ENCODE measurements around the gene G0S2.
"Not testable (repeated sequence)": the region's sequence is repeated elsewhere in the genome, so short reads cannot be mapped to it uniquely, and the experiment has no call there.

The G0S2 gene

DNA sequence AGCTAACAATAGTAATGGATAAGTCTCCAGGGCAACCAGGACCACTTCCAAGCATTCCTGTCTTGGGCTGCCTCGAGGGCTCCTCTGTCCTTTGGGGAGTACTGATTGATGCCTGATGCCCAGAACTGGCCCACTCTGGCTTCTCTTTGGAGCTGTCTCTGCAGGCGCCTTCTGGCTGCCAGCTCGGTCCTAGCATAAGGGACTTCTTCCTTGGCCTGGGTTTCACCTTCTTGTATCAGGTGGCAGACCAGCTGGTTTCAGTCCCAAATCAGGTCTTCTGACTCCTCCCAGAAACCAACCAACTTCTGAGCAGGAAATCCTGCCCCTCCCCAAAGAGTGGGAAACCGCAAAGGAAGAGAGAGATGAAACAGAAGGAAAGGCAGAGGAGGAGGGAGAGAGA, 10.6 kb downstream of the G0S2 start:
- DNase-seq, result no peak

DNA sequence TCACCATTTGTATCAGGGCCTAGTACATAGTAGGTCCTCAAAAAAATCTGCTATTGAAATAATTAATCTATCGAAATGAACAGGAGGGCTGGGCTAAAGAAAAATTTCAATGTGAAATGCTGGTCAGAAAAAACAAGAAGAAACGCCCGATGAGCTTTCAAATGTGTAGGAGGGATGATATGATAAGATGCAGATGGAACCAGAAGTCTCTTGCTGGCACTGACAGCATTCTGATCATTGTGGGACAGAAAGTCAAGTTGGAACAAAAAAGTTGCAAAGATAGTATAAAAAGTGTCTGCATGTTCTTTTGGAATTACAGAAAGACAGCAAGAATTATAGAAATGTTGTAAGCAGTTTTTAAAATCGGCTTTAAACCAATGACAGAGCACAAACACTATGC, 11.1 kb downstream of the G0S2 start:
- DNase-seq, result no peak

DNA sequence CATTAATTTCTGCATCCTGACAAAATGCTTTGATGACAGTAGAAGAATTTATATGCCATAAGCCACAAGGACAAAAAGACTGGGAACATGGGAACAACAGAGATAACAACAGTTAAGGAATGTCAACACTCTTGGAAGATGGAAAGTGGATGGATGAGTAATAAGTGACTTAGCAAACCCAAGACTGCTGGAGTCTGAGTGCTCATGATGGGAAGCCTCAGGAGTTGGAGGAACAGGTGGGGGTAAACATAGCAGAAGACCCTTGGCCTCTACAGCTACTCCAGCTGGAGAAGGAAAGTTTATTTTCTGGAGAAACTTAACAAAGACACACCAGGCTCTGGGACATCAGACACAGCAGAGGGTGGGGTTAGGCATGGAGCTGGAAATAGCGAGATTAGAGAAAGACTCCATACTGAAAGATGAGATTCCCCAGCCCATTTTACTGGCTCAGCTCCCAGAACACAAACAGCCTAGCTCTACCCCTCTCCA, 13.6 kb downstream of the G0S2 start:
- DNase-seq, result no peak

DNA sequence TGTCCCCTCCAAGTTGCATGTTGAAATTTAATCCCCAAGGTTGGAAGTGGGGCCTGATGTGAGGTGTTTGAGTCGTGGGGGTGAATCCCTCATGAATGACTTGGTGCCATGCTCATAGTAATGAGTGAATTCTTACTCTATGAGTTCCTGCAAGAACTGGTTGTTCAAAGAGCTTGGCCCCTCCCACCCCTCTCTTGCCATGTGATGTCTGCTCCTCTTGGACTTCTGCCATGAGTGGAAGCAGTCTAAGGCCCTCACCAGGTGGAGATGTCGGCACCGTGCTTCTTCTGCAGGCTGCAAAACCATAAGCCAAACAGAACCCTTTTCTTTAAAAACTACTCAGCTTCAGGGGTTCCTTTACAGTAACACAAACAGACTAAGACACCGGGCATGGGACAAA, 14.3 kb downstream of the G0S2 start:
- DNase-seq, result no peak

DNA sequence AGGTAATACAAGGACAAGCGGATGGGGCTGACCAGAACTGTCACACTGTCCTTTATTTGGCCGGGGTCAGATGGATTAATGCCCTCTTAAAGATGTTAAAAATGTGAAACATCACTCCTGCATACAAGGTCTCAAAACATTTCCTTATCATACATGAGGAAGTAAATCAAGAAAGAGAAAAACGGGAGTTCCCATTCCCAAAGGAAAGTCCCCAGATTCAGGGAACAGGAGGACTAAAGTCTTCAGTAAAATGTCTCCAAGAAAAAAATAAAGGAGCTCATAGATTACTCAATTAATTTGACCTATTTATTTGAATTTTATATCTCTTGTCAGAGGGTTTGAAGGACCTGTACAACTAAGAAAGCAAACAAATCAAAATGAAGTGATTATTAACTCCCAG, 16.0 kb downstream of the G0S2 start:
- DNase-seq, result no peak

DNA sequence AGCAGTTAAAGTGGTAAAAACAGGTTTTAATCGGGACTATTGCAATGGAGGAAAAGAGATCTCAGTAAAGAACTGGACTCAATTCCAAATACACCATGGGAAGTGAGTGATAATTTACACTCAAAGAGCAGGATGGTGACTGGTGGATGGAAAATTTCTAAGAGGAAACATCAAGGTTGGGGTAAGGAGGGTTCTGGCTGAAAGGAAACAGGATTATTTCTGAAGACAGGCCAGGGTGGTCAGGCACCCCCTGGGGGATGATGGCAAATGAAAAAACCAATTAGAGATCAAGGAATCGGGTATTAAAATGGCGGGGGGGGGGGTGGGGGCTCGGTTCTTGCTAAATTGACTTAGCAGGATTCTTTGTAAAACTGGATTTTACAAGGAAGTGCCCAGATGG, 17.1 kb downstream of the G0S2 start:
- no peak for DNase-seq

DNA sequence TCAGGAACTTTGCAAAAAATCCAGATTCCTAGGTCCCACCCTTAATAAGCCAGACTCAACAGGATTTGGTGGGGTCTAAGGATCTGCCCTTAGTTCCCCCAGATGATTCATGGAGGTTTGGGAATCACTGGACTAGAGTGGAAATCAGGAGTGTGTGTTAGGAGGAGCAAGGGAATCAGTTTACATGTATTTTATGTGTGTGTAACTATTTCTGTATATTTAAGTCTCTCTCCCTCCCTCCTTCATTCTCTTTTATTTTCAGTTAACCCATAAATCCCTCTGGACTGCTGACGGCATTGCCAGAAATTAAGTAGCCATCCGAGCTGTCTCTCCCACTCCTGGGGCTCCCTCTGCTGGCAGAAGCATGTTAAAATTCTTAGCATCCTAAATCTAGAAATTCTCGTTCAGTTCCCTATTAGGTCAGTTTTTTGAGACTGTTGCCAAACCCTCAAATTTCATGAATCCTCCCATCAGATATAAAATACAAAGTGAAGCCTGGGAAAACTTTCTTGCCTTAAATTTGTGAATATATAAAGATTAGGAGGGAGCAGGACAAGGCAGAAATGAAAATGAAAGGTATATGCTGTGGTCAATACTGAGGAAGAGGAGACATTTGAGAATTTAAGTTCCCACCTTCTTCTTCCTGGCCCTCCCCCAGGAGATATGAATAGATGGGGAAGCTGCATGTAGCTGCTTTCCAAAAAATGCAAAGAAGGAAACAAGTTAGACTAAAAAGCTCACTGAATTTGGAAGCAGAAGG, 17.7 kb downstream of the G0S2 start:
- peak; percentile 85 for DNase-seq

DNA sequence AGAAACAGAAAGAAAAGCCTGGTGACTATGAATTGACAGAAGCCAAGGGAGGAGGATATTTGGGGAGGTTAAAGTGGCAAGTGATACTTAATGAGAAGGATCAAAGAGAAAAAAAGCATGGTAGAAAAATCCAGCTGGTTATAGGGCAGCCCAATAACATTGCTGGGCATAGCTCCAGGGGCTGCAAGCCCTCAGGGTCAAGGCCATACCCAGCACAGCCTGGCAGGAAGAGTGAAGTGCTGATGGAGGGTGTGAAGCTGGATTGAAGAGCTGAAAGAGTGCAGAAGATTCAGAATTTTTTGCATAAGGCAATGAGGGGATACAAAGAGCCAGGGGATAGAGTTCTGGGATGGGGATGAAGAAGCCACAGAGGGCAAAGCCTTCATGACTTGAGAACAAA, 21.5 kb downstream of the G0S2 start:
- no peak for DNase-seq

DNA sequence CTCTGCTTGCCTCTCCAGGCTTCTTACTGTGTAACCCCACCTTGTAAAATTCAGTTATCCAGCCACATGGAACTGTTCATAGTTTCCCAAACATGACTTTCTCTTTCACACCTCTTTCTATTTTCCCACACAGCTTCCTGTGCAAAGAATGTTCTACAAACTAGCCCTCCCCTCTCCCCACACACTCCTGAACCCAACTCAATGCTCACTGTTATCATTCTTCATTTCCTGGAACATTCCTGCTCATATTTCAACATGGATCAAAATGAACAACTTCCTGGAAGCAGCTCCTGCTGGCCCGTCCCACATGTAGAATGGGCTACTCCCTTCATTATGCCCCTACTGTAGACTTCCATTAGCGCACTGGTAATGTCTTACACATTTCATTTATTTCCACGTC, 21.9 kb downstream of the G0S2 start:
- DNase-seq, result no peak

DNA sequence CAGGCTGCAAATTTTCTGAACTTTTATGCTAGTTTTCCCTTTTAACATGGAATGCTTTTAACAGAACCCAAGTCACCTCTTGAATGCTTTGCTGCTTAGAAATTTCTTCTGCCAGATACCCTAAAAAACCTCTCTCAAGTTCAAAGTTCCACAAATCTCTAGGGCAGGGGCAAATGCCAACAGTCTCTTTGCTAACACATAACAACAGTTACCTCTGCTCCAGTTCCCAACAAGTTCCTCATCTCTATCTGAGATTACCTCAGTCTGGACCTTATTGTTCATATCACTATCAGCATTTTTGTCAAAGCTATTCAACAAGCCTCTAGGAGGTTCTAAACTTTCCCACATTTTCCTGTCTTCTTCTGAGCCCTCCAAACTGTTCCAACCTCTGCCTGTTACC, 25.5 kb downstream of the G0S2 start:
- not testable (repeated sequence) for DNase-seq

DNA sequence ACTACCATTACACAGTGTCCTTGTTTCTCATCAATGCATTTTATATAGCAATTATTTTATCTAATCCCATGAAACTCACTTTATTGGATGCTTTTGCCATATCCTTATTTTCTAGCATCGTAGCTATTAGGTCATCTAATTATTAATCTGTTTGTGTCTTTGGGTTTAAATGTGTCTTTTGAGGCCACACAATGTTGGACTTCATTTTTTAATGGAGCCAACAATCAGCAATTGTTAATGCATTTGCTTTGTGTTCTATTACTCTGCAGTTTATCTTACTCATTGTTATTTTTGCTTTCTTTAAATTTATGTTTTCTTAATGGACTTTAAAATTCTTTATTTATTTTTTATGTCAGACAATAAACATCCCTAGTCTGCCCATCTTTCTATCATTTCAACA, 27.6 kb downstream of the G0S2 start:
- peak; percentile 27 for DNase-seq

DNA sequence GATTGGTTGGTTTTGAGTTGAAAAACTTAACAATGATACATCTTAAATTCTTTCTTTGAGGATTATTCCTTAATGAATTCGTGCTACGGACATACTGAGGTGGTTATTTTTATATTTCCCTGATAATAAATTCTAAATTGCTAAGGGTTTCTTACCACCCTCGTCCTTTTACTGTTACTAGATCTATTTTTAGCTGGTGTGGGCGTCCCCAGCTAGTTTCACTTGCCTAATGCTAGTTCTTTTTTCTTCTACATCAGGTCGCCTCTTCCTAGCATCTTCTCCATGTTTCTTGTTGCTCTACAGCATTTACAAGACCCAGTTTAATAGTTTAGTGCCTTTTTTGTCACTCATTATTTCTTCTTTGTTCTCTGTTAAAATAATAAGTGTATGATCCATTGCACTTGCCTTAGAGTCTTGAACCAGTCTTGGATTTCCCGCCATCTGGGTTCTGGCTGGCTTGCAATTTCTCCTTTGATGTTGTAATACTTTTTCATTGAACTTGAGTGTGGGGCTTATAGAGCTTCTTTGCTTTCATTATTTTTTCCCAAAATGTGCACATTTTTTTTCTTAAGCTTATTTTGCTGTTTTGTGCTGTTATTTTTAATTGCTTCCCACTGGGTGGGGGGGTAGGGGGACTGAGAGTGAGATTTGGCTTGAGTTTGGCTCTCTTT, 28.8 kb downstream of the G0S2 start:
- no peak for DNase-seq

DNA sequence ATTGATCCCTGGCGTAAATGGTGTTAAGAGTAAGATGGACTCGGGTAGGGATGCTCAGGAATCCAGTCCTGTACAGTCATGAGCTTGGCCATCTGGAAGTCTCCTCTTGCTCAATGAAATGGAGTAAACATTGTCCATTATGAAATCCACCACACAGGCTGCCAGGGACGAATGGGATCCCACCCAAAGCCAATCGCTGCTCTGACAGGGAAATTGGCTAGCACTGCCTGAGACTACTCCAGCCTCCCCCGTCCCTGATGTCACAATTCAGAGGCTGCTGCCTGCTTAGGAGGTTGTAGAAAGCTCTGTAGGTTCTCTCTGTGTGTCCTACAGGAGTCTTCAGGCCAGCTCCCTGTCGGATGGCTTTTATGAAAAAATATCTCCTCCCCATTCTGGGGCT, 29.4 kb downstream of the G0S2 start, which contains the start of gene HSD11B1:
HSD11B1 (plus strand) TSS at position 263 of the 400 bp plus-strand sequence; CDS start at position 360, 97 bp downstream.
- DNase-seq, result peak; percentile 69

DNA sequence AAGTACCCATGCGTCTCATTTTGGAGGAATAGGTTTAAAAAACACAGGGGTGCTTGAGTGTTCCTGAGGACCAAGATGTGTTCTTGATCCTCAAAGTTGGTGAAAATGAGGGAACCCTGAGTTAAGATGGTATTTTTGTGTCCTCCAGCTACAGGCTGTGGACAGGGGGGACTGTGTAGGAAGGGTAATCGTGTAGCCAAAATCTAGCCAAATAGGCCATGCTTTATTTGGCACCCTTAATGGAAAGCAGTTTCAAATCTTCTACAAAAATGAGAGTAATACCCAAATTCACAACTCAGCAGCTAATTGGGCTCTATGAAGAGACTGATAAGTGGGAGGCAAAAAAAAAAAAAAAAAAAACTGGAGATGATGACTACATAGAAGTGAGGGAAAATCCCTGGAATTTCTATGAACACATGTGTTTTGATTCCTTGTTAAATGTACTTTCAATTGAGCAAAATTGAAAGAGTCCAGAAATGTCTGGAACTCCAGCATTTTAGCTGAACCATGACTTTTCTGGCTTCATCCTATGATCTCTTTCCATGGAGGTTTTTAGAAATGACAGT, 29.9 kb downstream of the G0S2 start:
- DNase-seq, result no peak

DNA sequence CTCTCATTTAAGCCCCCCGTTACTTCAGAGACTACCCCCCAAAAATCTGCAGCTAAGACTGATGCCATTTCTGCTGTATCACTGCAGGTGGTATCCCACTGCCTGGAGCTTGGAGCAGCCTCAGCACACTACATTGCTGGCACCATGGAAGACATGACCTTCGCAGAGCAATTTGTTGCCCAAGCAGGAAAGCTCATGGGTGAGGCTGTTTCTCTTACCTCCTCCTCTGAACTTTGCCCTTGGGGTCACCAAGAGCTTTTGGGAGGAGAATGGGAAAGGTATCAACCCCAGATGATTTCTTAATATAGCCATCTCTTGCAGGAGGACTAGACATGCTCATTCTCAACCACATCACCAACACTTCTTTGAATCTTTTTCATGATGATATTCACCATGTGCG, 31.4 kb downstream of the G0S2 start:
- DNase-seq, result no peak

DNA sequence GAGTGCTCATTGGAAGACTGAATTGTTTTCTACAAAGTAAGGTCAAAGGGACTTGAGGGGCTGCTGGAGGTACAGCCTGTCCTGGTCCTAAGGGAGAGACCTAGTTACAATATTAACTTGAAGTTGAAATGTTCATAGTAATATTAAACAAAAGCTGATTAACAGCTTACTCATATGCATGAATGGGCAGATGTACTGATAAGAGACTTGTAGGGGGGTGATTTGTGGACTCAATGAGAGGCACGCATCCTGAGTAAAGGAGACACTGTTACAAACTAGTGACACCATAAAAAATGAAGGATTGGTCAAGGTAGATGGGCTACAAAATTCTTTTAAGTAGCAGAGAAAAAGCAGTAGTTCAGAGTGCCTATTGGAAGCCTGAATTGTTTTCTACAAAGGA, 32.1 kb downstream of the G0S2 start:
- DNase-seq, result no peak

DNA sequence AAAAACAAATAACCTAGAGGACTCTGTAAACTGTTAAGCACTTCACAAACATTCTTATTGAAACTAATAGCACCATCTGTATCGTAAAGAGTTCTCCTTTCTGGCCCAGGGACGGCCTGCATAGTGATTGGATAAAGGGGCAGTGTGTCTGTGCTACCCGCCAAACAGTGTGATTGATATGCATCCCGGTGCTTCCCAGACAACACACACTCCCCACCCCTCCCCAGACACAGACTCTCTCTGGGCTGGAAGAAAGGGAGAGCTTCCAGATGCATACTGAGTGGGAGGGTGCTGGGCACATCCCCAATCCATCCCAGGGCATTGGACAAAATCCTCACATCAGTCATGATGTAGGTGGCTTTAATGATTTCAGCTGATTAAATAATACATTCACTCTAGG, 33.1 kb downstream of the G0S2 start:
- peak; percentile 38 for DNase-seq

DNA sequence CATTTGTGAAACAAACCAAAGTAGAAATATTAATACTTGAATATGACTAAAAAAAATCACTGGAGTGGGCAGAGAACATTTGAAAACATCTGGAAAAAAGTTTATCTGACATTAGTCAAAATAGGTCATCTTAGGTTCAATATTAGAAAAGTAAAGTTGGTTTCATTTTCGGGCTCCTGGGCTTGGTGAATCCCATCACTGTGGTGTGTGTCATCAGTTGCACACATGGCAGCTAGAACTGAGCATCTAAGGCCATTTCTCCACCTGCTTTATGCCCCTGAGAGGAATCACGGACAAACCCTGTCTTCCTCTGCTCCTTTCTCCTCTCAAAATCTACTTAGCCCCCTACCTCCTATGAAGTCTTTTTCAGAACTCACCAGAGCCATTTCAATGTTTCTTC, 34.9 kb downstream of the G0S2 start:
- no peak for DNase-seq

DNA sequence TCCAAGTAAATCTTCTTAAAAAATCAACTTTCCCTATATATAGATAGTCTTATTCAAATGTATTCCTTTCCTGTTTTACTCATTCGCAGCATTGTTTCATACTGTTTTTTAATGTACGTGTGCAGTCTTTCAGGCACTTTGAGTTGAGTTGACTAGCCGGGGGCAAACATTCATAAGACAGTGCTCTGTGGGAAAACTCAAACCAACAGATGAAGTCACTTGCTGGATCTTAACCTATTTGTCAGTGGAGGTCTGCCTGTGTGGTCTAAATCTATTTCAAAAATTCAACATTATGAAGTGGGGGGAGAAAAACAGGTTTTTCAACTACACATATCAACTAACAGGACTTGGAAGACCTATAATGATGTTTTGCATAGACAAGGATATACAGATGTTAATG, 35.6 kb downstream of the G0S2 start:
- DNase-seq, result no peak

DNA sequence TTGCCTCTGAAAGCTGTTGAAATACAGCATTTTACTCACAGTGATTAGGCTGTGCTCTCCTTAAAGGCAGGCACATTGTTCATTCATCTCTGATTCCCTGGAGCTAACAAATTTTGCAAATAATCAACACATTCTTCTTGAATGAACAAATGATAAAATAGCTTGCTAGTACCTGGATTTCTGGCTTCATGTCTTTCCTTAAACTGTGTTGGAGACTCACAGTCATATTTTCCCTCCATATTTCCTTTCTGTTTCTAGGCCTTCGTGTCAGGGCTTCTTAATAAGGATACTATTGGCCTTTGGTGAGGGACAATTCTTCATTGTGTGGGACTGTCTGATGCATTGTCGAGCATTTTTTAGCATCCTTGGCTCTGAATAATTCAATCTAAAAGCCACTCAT, 39.1 kb downstream of the G0S2 start:
- DNase-seq, result peak; percentile 58

DNA sequence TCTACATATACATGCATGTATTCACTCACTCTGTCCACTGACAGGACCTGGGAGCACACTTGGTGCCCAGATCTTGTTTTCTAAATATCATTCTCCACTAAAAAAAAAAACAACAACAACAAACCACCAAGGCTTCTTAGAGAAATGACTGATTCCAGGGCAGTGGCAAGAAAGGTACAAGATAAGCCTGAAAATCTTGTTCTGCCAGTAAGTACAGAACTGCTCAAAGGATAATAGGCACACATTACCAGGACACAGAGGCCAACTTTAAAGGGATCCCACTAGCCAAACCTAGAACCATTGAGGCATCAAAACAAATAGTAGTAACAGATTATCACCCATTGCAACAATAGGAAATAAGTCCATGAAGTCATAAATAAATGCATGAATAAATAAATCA, 40.1 kb downstream of the G0S2 start:
- DNase-seq, result no peak

DNA sequence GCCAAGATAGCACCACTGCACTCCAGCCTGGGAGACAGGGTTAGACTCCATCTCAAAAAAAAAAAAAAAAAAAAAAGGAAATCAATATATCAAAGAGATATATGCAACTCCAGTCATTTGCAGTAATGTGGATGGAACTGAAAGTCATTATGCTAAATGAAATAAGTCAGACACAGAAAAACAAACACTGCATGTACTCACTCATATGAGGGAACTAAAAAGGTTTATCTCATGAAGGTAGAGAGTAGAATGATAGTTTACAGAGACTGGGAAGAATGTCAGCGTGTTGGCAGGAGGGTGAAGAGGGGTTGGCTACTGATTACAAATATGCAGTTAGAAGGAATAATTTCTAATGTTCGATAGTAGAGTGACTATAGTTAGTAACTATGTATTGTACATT, 42.6 kb downstream of the G0S2 start:
- DNase-seq, result no peak

DNA sequence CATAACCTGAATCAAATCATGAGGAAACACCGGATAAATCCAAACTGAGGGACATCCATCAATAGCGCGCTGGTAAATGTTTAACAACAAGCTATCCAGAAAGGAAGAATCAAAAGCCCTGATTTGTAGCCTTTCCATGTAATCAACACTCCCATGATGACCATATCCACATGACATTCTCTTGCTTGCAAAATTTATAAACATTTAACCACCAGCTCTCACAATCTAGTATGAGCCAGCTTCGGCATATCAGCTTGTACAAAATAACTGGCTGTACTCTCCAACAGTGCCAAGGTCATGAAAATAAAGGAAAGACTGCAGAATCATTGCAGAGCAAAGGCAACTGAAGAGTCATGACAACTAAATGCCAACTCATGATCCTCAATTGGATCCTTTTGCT, 45.1 kb downstream of the G0S2 start:
- DNase-seq, result no peak

DNA sequence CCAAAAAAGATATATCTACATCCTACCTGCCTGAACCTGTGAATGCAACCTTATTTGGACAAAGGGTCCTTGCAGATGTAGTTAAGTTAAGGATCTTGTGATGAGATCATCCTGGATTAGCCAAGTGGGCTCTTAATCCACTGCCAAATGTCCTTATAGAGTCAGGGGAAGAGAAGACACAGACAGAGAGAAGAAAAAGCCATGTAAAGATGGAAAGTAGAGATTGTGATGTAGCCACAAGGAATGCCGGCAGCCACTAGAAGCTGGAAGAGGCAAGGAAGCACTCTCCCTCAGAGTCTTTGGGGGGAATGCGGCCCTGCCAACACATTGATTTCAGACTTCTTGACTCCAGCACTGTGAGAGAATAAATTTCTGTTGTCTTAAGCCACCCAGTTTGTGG, 45.6 kb downstream of the G0S2 start:
- no peak for DNase-seq

Data from midbrain (tissue), 1 donor.